GM21786 (cell line): ENCODE data around the gene TECPR1.

ENCODE experiments used
- ATAC-seq: cut with Tn5 transposase; IDR thresholded peaks from one replicate; pipeline ENCODE4 v1.9.1; 2021; ENCODE audit not compliant: unreplicated experiment

The TECPR1 gene

GRCh38 chr7:98283887-98284222, 31.8 kb upstream of the TECPR1 start:
- ATAC-seq, result no peak

- no peak for ATAC-seq
Observed at GRCh38 chr7:98283127-98283886, 31.3 kb upstream of the TECPR1 start.

GRCh38 chr7:98282703-98283102, 30.7 kb upstream of the TECPR1 start:
- ATAC-seq, result no peak

GRCh38 chr7:98281757-98282606, 29.9 kb upstream of the TECPR1 start:
- ATAC-seq, result peak; percentile 6

GRCh38 chr7:98280791-98281756, 29.0 kb upstream of the TECPR1 start, which contains the start of gene BRI3:
Gene BRI3, plus strand, starts transcription at chr7:98281686. Its CDS starts 110 bp downstream, at chr7:98281796.
- peak; percentile 85 for ATAC-seq

GRCh38 chr7:98280296-98280695, 28.3 kb upstream of the TECPR1 start:
- ATAC-seq, result no peak

- ATAC-seq, result no peak
Observed at GRCh38 chr7:98278936-98279335, 26.9 kb upstream of the TECPR1 start.

GRCh38 chr7:98278408-98278807, 26.4 kb upstream of the TECPR1 start:
- ATAC-seq, result no peak

- ATAC-seq, result no peak
Observed at GRCh38 chr7:98276241-98276761, 24.3 kb upstream of the TECPR1 start.

- ATAC-seq, result no peak
Observed at GRCh38 chr7:98267303-98267702, 15.3 kb upstream of the TECPR1 start.

GRCh38 chr7:98266840-98267239, 14.8 kb upstream of the TECPR1 start:
- no peak for ATAC-seq

- no peak for ATAC-seq
Observed at GRCh38 chr7:98265841-98266271, 13.8 kb upstream of the TECPR1 start.

GRCh38 chr7:98257701-98258100, 5.7 kb upstream of the TECPR1 start:
- ATAC-seq, result no peak

GRCh38 chr7:98256431-98256830, 4.4 kb upstream of the TECPR1 start:
- no peak for ATAC-seq

GRCh38 chr7:98254951-98255610, 3.0 kb upstream of the TECPR1 start:
- no peak for ATAC-seq

- no peak for ATAC-seq
Observed at GRCh38 chr7:98254516-98254915, 2.5 kb upstream of the TECPR1 start.

GRCh38 chr7:98252425-98253054, 508 bp upstream of the TECPR1 start:
- ATAC-seq, result peak; percentile 27

- peak; percentile 26 for ATAC-seq
Observed at GRCh38 chr7:98251231-98251600, 816 bp downstream of the TECPR1 start.

GRCh38 chr7:98250789-98251188, 1.2 kb downstream of the TECPR1 start:
- ATAC-seq, result peak; percentile 18

- no peak for ATAC-seq
Observed at GRCh38 chr7:98249106-98249505, 2.9 kb downstream of the TECPR1 start.
